Hippocampal formation (tissue), 2 donors: ENCODE results near the gene DLGAP4.

Source experiments
- DNase-seq, 2 donors: peaks; one replicate each; lab custom pipeline; 2025; lab: John Stamatoyannopoulos, UW

The DLGAP4 gene

DNA sequence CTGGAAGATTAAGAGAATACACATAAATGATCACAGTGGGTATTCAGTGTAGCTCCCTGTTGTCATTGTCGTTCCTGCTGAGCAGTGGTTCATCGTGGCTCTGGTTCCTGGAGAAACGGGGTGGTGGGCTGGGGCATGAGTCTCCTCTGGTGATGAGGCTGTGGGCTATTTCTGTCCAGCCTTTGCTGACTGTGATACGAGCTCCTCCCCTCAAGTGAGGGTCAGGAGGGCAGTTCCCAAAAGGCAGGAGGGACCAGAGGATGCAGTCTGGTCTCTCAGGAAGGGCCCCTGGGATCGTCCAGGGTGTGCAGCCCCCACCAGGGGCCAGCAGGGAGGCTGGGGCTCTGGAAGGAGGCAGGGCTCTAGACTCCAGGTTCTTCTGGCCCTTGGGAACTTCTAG, 31.1 kb upstream of the DLGAP4 start:
- no peak for DNase-seq

DNA sequence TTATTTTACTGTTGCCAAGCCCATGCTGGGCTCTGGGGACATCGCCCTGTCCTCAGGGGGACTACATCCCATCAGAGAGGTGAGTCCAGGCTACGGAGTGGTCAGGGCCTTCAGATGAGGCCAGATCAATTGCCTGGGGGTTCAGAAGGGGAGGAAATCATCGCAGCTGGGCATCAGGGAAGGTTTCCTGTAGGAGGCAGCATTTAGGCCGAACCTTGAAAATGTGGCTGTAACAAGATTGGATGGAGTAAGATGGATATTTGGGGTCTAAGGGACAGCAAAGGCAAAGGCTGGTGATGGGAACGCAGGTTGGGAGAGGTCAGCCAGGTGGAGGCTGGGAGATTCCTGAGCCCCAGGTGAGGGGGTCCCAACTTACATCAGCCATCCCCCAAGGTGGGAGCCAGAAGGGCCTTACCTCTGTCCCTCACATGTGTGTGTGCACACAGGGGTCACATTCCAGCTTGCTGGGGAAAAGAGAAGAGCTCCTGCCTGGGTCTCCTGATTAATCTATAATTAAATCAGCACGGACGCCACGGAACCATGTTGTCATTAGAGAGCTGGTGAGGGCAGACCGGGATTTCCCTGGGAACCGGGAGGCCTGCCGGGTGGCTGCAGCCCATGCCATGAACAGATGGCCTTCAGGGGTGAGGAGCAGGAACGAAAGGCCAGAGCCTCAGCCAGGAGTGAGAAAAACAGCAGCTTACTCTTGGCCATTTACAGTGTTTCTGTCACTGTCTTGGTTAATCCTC, 30.5 kb upstream of the DLGAP4 start:
- no peak for DNase-seq

DNA sequence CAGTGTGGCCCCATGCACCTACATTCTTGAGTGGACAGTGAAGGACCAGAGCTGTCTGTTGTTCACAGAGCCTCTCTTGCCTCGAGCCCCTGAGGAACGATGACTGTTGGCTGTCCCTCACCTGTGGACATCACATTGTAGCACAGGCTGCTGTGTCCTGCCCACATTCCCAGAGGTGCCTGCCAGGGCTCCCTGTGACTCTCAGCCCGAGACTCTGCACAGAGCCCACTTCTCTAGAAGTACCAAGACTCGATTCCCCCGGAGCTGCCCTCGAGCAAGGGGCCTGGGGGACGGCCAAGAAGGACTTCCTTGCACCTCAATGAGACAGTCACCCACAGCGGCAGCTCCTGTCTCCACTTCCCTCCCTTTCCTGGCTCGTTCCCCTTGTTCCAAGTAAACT, 28.6 kb upstream of the DLGAP4 start:
- DNase-seq, result no peak

DNA sequence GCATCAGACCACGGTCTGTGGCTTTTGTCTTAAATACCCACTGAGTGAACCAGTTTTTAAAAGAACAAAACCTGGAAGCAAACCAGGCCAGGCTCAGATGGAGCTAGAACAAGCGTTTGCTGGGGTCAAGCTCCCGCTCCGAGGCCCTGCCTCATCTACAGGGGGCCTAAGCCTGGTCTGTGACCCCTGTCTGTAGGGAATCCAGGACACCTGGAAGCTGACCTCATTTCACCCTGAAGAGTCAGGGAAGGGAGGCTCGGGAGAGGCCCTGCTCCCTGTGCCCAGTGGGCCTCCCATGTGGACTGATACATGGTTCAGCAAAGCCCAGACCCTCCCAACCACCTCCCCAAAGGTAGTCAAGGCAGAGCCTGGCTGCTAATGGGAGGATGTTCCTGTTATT, 26.8 kb upstream of the DLGAP4 start:
- no peak for DNase-seq

DNA sequence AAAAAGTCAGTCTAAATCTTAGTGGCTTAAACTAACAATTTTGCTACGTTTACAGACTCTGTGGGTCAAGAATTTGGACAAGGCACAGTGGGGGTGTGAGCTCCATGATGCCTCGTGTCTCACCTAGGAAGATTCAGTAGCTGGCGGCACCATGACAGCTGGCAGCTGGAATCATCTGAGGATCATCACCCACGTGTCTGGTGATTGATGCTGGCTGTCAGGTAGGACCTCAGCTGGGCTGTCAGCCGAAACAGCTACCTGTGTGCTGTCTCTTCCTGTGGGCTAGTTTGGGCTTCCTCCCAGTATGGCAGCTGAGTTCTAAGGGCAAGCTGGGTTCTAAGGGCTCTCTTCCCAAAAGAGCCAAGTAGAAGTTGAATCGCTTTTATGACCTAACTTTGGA, 26.4 kb upstream of the DLGAP4 start:
- no peak for DNase-seq

DNA sequence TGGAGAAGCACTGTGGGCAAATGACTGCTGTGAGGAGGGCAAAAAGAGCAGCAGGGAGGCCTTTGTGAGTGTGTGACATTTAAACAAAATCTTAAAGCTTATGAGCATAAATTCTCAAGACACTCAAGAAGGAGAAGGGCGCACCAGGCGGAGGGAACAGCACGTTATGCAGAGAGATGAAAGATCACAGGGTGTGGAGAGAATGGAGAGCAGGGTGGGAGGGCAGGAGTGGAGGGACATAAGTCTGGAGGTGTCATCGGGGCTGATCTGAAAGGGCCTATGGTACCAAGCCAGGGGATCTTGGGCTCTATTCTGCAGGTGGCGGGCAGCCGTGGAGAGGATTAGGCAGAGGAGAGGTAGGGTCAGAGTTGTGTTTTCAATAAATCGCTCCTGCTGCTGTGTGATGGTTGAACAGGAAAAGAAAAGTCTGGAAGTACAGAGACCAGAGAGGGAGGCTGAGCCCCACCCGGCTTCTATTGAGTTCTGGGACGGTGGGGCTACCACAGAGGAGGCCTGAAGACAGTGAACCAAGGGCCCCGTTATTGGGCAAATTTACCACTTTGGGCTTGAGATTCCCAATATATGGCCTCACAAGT, 24.3 kb upstream of the DLGAP4 start:
- DNase-seq, result no peak

DNA sequence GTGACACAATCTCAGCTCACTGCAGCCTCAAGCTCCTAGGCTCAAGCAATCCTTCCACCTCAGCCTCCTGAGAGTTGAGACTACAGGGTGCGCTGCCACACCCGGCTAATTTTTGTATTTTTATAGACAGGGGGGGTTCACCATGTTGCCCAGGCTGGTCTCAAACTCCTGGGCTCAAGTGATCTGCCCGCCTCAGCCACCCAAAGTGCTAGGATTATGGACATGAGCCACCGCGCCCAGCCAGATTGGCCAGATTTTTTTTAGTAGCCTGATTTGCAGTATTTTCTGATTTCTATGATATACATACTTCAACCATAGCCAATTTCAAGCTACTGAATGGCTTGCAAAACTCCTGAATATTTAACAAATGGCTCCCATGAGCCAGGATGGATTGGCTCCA, 21.4 kb upstream of the DLGAP4 start:
- no peak for DNase-seq

DNA sequence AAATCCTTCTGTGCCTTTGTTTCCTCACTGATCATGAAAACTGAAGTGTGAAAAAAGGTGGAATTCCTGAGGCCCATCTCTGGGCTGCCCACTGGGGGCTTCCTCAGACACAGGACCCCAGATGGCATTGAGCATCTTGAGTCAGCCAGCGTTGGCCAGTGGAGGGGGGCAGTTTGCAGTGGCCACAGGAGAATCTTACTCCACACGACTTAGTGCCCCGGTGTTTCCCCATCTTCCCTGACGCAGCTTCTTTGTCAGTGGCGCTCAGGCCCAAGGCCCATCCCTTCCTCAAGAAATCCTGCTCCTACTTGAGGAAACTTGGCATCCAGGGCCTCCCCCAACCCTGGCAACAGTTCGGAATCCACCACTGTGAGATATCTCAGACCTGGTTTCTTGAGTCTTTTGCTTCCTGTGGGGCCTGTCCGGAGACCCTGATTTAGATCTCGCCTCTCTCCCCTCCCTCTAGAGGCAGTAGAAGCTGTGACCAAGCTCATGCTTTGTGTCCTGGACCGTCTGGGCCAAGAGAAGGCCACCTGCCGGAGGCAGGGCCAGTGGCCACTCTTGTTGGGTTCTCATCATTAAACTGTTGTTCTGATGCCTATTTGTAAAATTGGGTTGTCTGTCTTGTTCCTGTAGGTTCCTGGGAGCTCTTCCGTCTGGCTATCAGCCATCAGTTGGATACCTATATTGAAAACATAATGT, 20.2 kb upstream of the DLGAP4 start:
- DNase-seq, result no peak

DNA sequence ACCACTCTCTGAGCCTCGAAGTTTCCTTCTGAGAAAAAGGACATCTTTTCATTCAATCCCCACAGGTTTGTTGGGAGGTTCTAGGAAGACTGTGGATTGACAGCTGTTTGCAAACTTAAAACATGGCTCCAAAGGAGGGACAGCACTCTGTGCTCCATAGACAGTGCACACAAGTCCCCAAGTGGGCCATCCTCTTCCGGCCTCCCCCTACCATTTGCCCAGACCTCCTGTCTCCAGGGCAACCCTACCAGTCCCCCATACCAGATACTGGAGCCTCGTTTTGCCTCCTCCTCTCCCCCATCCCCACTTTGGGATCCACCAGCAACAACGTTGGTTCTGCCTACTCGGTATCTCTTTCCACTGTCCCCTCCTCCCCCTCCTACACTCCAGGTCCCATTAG, 8.5 kb upstream of the DLGAP4 start:
- no peak for DNase-seq

DNA sequence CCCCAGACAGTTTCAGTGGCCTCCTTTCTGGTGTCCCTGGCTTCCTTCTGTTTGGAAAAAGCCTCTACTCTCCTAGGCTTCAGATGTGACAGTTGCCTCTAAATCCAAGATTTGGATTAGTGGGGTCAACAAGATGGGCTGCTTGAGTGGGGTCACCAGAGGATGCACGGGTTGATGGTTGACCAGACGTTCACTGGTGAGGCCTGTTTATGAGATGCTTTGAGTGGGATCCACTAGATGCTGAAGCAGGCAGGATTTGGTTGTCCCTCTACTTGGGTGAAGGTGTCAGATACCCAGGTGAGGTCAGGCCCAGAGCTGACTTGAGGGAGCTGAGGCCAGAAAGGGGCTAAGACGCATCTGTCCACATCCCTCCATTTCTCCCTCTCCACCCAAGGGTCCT, 8.1 kb upstream of the DLGAP4 start:
- no peak for DNase-seq

DNA sequence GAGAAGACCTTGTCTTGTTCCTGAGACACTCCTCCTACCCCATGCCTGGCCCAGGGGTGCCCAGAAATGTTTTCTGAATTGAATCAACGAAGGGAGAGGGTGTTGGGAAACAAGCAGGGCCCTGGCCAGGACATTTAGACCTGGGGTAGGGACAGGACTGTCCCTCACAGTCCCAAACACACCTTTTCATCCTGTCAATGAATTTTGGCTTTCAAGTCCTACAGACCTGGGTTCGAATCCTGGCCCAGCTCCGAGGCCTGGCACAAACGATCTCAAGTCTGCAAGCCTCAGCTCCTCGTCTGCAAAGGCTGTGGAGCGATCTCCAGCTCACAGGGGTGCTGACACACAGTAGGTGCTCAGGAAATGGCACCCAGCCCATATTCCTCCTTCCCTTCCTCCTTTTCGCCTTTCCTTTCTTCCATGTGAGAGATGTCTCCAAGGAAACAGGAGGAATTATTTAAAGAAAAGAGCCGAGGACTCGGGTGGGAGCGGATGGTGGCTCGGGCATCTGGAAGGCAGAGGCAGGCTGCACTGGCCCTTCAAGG, 7.3 kb upstream of the DLGAP4 start:
- DNase-seq, result no peak

DNA sequence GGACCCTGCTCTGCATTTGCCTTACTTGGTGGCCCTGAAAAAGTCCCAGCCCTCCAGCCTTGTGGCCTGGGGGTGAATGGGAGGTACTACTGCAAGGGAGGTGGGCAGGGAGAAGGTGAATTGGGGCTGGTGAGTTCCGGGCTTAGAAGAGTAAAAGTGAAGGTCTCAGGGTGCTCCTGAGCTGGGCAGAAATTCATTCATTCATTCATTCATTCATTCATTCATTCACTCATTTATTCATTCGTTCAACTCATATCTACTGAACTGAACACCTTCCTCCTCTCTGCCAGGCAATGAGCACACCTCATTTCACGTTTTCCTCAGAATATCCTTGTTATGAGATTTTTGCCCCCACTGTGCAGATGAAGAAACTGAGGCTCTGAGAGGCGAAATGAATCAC, 6.7 kb upstream of the DLGAP4 start:
- no peak for DNase-seq

DNA sequence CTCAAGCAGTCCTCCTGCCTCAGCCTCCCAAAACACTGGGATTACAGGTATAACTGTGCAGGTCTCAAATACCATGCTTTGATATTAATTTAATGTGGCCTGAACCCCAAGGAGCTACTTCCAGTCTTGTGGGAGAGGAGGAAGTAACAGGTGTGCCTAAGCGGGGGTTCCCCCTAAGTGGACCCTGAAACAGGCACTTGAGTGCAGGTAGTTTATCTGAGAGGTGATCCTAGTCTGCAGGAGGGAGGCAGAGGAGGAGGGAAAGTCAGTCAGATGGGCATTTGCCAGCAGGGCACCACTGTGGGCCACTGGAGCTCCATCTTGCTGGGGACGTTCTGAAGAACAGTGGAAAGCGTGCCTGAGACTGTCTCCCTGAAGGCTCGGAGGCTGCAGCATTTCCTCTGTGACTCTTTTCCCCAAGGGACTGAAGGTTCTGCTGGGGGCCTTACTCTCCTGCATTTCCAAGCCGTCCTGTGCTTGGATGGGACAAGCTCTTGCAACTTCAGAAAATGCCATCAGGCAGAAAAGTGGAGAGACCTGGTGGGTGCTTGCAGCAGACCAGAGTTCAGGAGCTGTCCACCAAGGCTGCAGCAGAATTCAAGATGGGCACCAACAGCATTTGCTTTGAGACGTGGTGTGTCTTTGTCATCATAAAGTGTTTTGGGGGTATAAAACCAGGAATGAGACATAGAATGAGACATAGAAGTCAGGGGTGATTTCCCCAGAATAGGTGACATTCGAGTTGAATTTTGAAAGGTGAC, 4.6 kb upstream of the DLGAP4 start:
- DNase-seq, result no peak

DNA sequence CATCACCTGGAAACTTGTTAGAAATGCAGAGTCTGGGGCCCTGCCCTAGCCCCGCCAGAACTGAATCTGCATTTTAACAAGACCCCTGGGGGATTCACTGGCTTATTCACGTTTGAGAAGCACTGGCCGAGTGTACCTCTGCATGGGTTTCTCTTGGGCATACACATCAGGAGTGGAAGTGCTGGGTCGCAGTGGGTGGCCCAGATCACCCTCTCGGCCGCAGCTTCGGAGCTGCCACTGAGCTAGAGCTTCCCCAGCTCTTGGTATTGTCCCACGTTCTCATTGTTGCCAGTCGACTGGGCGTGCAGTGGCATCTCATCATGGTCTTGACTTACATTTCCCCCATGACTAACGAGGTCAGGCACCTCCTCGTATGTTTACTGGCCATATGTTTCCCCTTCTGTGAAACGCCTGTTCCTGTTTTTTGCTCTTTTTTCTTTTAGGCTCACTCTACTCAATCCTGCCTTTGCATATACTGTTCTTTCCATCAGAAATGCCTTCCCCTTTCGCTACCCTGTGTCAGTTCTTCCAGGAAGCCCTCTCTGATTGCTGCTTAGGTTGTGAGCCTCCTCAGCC, 3.0 kb upstream of the DLGAP4 start:
- DNase-seq, result no peak

DNA sequence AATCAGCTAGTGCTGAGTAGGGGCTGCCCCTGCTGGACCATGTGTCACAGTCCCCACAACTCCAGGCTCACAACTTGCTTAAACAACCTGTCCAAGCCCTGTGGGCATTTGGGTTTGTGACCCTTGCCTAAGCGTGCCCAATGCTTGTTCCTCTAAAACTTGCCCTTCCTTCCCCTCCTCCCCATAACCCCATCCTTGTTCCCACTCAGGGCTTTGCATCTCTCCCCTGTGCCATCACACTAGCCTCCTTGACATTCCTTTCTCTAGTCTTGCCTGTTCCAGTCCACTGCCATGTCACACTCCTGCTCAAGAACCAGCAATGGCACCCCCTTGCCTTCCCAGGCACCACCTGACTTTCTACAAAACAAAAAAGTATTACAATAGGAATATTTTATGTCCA, 2.3 kb upstream of the DLGAP4 start:
- DNase-seq, result no peak

DNA sequence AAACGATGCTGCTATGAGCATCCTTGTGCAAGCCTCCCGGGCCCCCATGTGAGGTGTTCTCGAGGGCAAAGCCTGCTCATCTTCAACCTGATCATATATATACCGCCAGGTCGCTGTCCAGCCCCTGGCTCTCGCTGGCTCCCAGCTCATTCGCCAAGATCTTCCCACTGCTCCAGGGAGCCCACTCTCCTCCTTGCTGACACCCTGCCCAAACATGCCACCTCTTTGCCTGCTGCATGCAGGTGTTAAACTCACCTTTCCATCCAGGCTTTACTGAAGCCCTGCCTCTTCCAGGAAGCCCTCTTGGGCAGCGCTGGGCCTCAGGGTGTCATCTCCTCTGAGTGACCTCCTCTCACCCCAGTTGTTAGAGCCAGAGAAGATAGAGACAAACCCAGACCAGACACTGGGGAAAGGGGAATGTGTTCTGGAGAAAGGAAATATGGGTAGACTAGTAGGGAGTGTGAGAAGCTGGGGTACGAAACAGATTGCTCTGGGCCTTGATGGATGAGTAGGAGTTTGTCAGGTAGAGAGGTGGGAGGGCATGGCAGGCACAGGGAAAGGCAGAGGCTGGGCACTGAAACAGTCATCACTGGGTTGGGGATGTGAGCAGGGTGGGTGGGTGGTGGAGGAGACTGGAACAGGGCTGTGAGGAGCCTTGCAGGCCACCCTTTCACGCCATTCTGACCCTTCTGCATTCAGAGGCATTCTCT, 1.2 kb upstream of the DLGAP4 start:
- no peak for DNase-seq

DNA sequence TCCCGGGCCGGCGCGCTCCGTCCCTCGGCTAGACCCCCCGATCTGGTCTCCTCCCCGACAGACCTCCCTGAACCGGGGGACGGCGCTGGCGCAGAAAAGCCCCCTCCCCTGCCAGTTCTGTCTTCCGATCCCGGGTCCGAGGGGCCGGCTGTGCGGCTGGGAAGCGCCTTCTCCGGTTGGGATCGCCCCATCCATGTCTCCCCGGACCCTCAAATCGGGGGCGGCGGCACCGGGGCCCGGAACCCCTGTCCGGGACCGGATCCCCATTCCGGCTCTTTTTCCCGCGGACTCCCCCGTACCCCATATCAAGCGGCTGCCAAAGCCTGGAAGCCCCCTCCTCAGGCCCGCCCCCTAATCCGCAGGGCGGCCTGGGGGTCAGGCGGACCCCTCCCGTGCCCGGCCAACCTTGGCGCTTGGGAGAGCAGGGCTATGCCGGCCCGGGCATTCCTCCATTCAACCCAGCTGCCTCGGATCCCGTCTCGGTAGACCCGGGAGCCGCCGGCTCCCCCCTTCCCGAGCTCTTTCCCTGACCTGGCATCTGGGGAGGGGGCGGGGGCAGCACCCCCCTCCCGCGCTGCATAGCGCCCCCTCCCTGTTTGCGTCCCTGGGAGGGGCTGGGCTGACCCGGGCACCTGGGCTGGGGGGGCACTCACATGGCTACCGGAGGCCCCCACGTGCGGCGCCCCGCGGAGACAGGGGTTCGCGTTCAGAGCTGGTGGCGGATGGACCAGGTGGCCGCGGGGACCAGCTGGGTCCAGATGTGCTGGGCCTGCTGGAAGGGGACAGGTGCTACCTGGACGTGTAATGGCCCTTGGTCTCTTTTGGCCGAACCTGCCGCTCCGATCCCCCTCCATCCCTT, 643 bp downstream of the DLGAP4 start:
- no peak for DNase-seq

DNA sequence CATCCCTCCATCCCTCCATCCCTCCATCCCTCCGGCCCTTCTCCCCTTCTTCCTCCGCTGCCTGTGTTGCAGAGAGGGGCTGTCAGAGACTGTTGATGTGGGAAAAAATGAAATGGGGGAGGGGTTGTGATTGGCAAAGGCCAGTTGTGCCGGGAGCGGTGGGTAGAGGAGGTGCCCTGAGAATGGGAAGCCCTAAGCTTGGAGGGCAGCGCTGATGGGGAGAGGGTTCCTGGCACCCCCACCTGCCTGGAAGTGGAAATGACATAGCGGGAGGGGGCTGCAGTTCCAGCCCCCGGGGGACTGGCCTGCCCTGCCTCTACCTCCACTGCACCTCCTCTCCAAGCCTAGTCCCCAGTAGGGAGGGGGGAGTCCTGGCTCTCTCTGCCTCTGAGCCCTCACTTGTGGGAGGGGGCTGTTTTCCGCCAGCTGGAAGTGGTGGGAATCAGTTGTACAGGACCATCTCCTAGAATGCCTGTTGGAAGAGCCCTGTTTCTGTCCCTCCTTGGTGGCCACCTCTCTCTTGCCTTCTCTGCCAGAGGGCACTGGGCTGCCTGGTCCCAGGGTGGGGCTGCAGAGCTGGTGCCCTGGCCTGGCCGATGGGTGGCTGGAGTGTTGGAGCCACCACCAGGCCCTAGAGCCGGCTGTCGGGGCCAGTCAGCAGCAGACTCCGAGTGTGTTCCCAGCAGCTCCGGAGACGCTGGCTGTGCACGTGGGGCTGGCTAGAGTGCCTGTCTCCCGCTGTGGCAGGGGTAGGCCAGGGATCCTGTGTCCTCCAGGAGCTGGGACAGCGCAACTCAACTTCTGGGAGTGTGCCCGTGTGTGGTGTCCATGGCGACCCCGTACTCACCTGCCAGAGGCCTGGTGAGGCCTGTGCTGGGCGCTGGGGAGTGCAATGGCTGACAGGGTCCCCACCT, 1.5 kb downstream of the DLGAP4 start:
- DNase-seq, result no peak

DNA sequence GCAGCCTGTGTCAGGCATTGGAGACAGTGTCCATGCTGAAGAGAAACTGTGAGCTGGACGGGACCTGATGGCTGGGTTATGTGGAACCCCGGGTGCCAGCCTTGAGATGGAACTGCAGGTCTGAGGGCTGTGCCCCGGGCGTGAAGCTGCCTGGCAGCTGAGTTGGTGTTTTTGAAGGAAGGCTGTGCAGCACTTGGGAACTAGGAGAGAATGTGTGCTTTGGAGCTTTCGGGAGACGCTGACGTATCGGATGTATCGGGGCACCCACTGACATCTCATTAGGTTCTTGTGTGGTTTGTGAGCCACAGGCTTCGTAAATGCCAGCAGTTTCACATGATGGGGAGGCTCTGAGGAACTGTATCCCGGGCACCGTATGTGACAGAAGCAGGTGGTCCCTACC, 2.2 kb downstream of the DLGAP4 start:
- DNase-seq, result no peak
